ENCODE data around the gene IRAG1. TPM values are rescaled to one million over a fixed set of nuclear protein-coding genes. Genes with fewer than 3 reads are reported as not detected.

Gene IRAG1
- total and polyA plus RNA-seq, 2 experiments from 2014 or later, result 1.5 to 2.7 TPM

GRCh38 chr11:10728154-10728553, 34.6 kb upstream of the IRAG1 start:
- H4K20me1 ChIP-seq (replicated peaks; ENCODE audit: insufficient read depth), result no peaks in the 10 kb centered on the region
- peaks cover 6% of the 10 kb centered on the region for H3K4me1 ChIP-seq (ENCODE audit: insufficient read depth)
- Mint-ChIP-seq H3K4me3 (peak overlapping the region; percentile 80), H3K27me3 (ENCODE audit: insufficient read depth, low read depth, poor library complexity) (peaks cover 11% of the 10 kb centered on the region), H3K27ac (no peak overlapping the region), H3K36me3 (ENCODE audit: low read depth) (no peaks in the 10 kb centered on the region; the same call in 2 of the 3 replicates), H3K4me1 (peaks cover 3% of the 10 kb centered on the region), H3K9me3 (no peaks in the 10 kb centered on the region)
- H3K79me2 ChIP-seq (replicated peaks; ENCODE audit: insufficient read depth), result no peaks in the 10 kb centered on the region
- no peaks in the 10 kb centered on the region for H3K36me3 ChIP-seq (ENCODE audit: insufficient read depth)
- no peaks in the 10 kb centered on the region for H3K9me2 ChIP-seq (ENCODE audit: insufficient read depth)
- peak; percentile 25 for DNase-seq (ENCODE audit: low spot score)
- H2AFZ ChIP-seq, result peak overlapping the region; percentile 94; the same call in 1 of the 2 replicates
- H3K27ac ChIP-seq (ENCODE audit: low read depth), result no peak overlapping the region
- peak overlapping the region; percentile 84 for H3K4me2 ChIP-seq
- peak; percentile 59 for ATAC-seq
- 0 out of 4 replicates have a peak, but pooled peaks of 1 of the 2 experiments have one; percentile 12 for TF ChIP-seq CTCF (conservative IDR thresholded peaks at IDR 0.05; ENCODE audit: low read depth in 2 of 2)
- TF ChIP-seq REST (IDR thresholded peaks at IDR 0.05; ENCODE audit: unreplicated experiment), result no peak
- no peaks in the 10 kb centered on the region for H3F3A ChIP-seq (replicated peaks; ENCODE audit: low read depth)
- peak overlapping the region; percentile 68; the same call in 1 of the 2 replicates for H3K4me3 ChIP-seq
- H3K27me3 ChIP-seq (ENCODE audit: insufficient read depth), result no peaks in the 10 kb centered on the region

- H3K36me3 ChIP-seq (ENCODE audit: insufficient read depth), result no peaks in the 10 kb centered on the region
- H3K4me2 ChIP-seq, result no peak overlapping the region
- Mint-ChIP-seq H3K9me3 (no peaks in the 10 kb centered on the region), H3K4me1 (peaks cover 3% of the 10 kb centered on the region), H3K4me3 (no peak overlapping the region), H3K27ac (no peak overlapping the region), H3K27me3 (ENCODE audit: insufficient read depth, low read depth, poor library complexity) (peaks cover 11% of the 10 kb centered on the region), H3K36me3 (ENCODE audit: low read depth) (no peaks in the 10 kb centered on the region; the same call in 2 of the 3 replicates)
- DNase-seq (ENCODE audit: low spot score), result no peak
- no peak overlapping the region for H3K4me3 ChIP-seq
- H3F3A ChIP-seq (replicated peaks; ENCODE audit: low read depth), result no peaks in the 10 kb centered on the region
- H3K4me1 ChIP-seq (ENCODE audit: insufficient read depth), result peaks cover 6% of the 10 kb centered on the region
- no peak overlapping the region for H3K27ac ChIP-seq (ENCODE audit: low read depth)
- no peak for ATAC-seq
- H3K27me3 ChIP-seq (ENCODE audit: insufficient read depth), result no peaks in the 10 kb centered on the region
- no peaks in the 10 kb centered on the region for H3K79me2 ChIP-seq (replicated peaks; ENCODE audit: insufficient read depth)
- H3K9me2 ChIP-seq (ENCODE audit: insufficient read depth), result no peaks in the 10 kb centered on the region
- no peak overlapping the region for H2AFZ ChIP-seq
- H4K20me1 ChIP-seq (replicated peaks; ENCODE audit: insufficient read depth), result no peaks in the 10 kb centered on the region
- TF ChIP-seq CTCF (conservative IDR thresholded peaks at IDR 0.05; ENCODE audit: low read depth in 2 of 2) (no peak), EZH2phosphoT487 (IDR thresholded peaks at IDR 0.05; ENCODE audit: unreplicated experiment) (no peak), ZNF114 (CRISPR knock-in tag; IDR thresholded peaks at IDR 0.05) (no peak), CREB1 (CRISPR knock-in tag; IDR thresholded peaks at IDR 0.05; ENCODE audit: low read depth) (no peak), NANOG (IDR thresholded peaks at IDR 0.05; ENCODE audit: borderline replicate concordance) (no peak), ETS1 (IDR thresholded peaks at IDR 0.05) (no peak), REST (IDR thresholded peaks at IDR 0.05; ENCODE audit: unreplicated experiment) (no peak), ZNF331 (CRISPR knock-in tag; IDR thresholded peaks at IDR 0.05; ENCODE audit: low read depth) (no peak)
Measured at GRCh38 chr11:10727146-10727851, 33.7 kb upstream of the IRAG1 start.
